D721Med (cell line): ENCODE measurements around the gene EPB41L3.

Source experiments
- DNase-seq: peaks from one replicate; pipeline ENCODE4 v3.0.0; 2011; ENCODE audit warnings: low spot score; ENCODE audit not compliant: insufficient read length
- FAIRE-seq: peaks from 2 replicates; lab custom pipeline; 2011; peaks lifted over from hg19 to GRCh38; lab: Jason Lieb, UNC
- CTCF ChIP-seq: IDR thresholded peaks from 2 replicates; pipeline ENCODE4 v1.5.1; 2012; ENCODE audit warnings: mild to moderate bottlenecking, control low read depth; ENCODE audit not compliant: insufficient read depth; ENCODE audit errors: missing control alignments

The EPB41L3 gene

GRCh38 chr18:5466256-5466655 lies 77.5 kb downstream of the EPB41L3 start:
- no peak for TF ChIP-seq CTCF
- DNase-seq = no peak
- FAIRE-seq = no peak

- TF ChIP-seq CTCF = no peak
- no peak for FAIRE-seq
These were observed 79.5 kb downstream of the EPB41L3 start for GRCh38 chr18:5464251-5464650.

GRCh38 chr18:5463831-5464230 lies 80.0 kb downstream of the EPB41L3 start:
- no peak for FAIRE-seq
- no peak for TF ChIP-seq CTCF
- DNase-seq = no peak

More at GRCh38 chr18:5464251-5464650, 79.5 kb downstream of the EPB41L3 start:
- no peak for DNase-seq

GRCh38 chr18:5463390-5463789 lies 80.4 kb downstream of the EPB41L3 start:
- TF ChIP-seq CTCF = no peak
- DNase-seq (no peak), FAIRE-seq (no peak)

GRCh38 chr18:5462227-5462626 lies 81.6 kb downstream of the EPB41L3 start:
- DNase-seq (no peak), FAIRE-seq (no peak)
- TF ChIP-seq CTCF = no peak

- FAIRE-seq (no peak), DNase-seq (no peak)
- no peak for TF ChIP-seq CTCF
These were observed 82.8 kb downstream of the EPB41L3 start for GRCh38 chr18:5461041-5461440.

GRCh38 chr18:5457462-5457957 lies 86.3 kb downstream of the EPB41L3 start:
- DNase-seq (no peak), FAIRE-seq (no peak)

More at GRCh38 chr18:5457462-5457957, 86.3 kb downstream of the EPB41L3 start:
- no peak for TF ChIP-seq CTCF
